Measurements from ENCODE around the gene TM4SF20. TPM values are rescaled to one million over a fixed set of nuclear protein-coding genes. Genes with fewer than 3 reads are reported as not detected.

Gene TM4SF20
- total and polyA plus RNA-seq, 7 donors = 0.14 TPM; not detected in 6

DNA sequence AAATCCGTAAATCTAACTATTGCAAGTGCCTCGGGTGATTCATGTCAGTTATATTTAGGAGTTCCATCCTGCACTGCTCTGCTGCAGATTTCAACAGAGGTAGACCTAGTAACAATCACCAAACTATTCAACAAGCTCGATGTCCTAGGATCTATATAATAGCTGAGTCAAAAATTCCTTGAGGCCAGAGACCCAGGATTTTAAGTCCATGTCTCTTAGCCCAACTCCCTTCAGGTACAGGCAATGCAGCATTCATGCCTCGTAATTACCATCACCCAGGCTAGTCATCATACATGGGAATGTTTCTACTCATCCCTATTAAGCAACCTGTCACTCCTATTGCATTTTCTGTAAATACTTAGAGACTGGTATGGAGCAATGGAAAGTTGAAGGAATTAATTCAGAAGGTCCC lies 729 bp downstream of the TM4SF20 start:
- WGBS, 3 donors = 83 to 87% (median 86%) methylated on average over 4 of the region's 4 CpGs
- Histone ChIP-seq H3K36me3 (ENCODE audit: insufficient read depth in 1 of 2, low read depth in 1 of 2) (no peaks in the 10 kb centered on the region), H3K9me3 (no peaks in the 10 kb centered on the region), H3K27me3 (ENCODE audit: insufficient read depth in 3 of 3, low read length in 2 of 3) (peaks cover 0 to 24% (median 0%) of the 10 kb centered on the region in 3 donors), H3K4me1 (no peaks in the 10 kb centered on the region), H3K27ac (no peak overlapping the region), H3K4me3 (no peak overlapping the region)
- ATAC-seq (no peak), DNase-seq (no peak)
- intact Hi-C loops (cut with DNase I) = no loop called here
- TF ChIP-seq, protein P1, sequence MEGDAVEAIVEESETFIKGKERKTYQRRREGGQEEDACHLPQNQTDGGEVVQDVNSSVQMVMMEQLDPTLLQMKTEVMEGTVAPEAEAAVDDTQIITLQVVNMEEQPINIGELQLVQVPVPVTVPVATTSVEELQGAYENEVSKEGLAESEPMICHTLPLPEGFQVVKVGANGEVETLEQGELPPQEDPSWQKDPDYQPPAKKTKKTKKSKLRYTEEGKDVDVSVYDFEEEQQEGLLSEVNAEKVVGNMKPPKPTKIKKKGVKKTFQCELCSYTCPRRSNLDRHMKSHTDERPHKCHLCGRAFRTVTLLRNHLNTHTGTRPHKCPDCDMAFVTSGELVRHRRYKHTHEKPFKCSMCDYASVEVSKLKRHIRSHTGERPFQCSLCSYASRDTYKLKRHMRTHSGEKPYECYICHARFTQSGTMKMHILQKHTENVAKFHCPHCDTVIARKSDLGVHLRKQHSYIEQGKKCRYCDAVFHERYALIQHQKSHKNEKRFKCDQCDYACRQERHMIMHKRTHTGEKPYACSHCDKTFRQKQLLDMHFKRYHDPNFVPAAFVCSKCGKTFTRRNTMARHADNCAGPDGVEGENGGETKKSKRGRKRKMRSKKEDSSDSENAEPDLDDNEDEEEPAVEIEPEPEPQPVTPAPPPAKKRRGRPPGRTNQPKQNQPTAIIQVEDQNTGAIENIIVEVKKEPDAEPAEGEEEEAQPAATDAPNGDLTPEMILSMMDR (IDR thresholded peaks at IDR 0.05) = no peak

GRCh38 chr2:227377467-227378351 lies 1.4 kb downstream of the TM4SF20 start:
- DNase-seq (no peak), ATAC-seq (no peak)
- H3K4me1 ChIP-seq = no peaks in the 10 kb centered on the region
- H3K9me3 ChIP-seq = no peaks in the 10 kb centered on the region
- H3K27me3 ChIP-seq (ENCODE audit: insufficient read depth in 3 of 3, low read length in 2 of 3) = peaks cover 0 to 19% (median 0%) of the 10 kb centered on the region in 3 donors
- H3K4me3 ChIP-seq = no peak overlapping the region
- 79 to 86% (median 83%) methylated on average over 8 of the region's 8 CpGs for WGBS, 3 donors
- TF ChIP-seq, protein P1 (IDR thresholded peaks at IDR 0.05) = no peak
- no peaks in the 10 kb centered on the region for H3K36me3 ChIP-seq (ENCODE audit: insufficient read depth in 1 of 2, low read depth in 1 of 2)
- intact Hi-C loops (cut with DNase I) = no loop called here
- H3K27ac ChIP-seq = no peak overlapping the region

DNA sequence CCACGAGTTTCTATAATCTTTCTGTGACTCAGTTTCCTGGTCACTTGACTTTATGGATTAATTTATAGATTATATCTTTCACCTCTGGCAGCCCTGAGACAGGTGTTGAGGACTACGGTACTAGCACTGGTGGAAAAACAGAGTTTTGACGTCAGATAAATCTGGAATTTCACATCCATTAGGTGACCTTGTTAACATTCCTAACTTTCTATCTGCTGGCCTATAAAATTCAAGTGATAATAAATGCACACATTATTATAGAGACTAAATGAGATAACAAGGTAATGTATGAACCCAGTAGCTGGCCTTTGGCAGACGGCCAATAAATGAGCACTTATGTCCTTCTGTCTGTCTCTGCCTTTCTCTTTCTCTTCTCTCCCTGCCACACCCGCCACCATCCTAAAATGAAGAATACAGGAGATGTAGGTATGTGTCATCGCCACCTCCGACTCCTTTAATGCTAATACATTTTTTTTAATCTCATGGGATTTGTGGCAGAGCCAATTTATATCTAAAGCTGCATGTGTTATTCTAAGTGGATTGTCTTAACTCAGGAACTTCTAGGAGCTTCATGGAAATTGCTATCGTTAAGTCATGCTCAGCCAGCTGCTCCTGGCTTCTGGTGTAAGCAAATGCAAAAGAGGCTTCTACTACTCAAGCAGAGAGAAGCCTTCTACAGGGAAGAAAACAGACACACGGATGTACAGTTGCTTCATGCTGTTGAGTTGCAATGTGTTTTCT lies 2.3 kb downstream of the TM4SF20 start:
- TF ChIP-seq, protein P1 (IDR thresholded peaks at IDR 0.05) = no peak
- H3K27me3 ChIP-seq (ENCODE audit: insufficient read depth in 3 of 3, low read length in 2 of 3) = peaks cover 0 to 11% (median 0%) of the 10 kb centered on the region in 3 donors
- ATAC-seq = no peak
- no peaks in the 10 kb centered on the region for H3K4me1 ChIP-seq
- no peaks in the 10 kb centered on the region for H3K9me3 ChIP-seq
- H3K36me3 ChIP-seq (ENCODE audit: insufficient read depth in 1 of 2, low read depth in 1 of 2) = no peaks in the 10 kb centered on the region
- no peak overlapping the region for H3K4me3 ChIP-seq
- WGBS, 3 donors = 65 to 69% (median 69%) methylated on average over 9 of the region's 9 CpGs
- no peak overlapping the region for H3K27ac ChIP-seq
- intact Hi-C loops (cut with DNase I) = no loop called here
- DNase-seq = no peak

DNA sequence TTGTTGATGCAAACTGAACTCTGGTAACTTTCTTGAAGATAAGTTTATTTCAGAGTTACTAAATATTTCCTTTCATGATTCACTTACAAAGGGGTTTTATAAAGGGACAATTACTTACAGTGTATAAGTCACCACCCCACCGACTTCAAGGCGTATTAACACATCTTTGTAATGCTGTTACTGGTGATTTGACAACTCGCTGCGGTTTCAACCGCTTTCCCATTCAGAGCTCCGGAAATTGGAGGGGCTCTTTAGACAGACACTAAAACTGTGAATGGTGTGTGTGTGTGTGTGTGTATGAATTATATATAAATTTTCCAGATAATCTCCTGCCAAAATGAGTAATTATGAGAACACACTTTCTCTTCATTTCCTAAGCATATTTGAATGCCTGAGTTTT lies 4.9 kb downstream of the TM4SF20 start:
- TF ChIP-seq, protein P1 (IDR thresholded peaks at IDR 0.05) = no peak
- 59 to 68% (median 60%) methylated on average over 6 of the region's 6 CpGs for WGBS, 3 donors
- no peak for ATAC-seq
- H3K27ac ChIP-seq = no peak overlapping the region
- intact Hi-C loops (cut with DNase I) = no loop called here
- no peak overlapping the region for H3K4me3 ChIP-seq
- H3K9me3 ChIP-seq = no peaks in the 10 kb centered on the region
- no peaks in the 10 kb centered on the region for H3K36me3 ChIP-seq (ENCODE audit: insufficient read depth in 1 of 2, low read depth in 1 of 2)
- no peaks in the 10 kb centered on the region for H3K4me1 ChIP-seq
- peaks cover 0 to 11% (median 0%) of the 10 kb centered on the region in 3 donors for H3K27me3 ChIP-seq (ENCODE audit: insufficient read depth in 3 of 3, low read length in 2 of 3)
- DNase-seq = no peak
